ENCODE results near the gene RNF115. TPM values are rescaled to one million over a fixed set of nuclear protein-coding genes. Genes with fewer than 3 reads are reported as not detected.

Gene RNF115
- polyA plus RNA-seq, 1 donor from 2014 or later, result 22.3 TPM

DNA sequence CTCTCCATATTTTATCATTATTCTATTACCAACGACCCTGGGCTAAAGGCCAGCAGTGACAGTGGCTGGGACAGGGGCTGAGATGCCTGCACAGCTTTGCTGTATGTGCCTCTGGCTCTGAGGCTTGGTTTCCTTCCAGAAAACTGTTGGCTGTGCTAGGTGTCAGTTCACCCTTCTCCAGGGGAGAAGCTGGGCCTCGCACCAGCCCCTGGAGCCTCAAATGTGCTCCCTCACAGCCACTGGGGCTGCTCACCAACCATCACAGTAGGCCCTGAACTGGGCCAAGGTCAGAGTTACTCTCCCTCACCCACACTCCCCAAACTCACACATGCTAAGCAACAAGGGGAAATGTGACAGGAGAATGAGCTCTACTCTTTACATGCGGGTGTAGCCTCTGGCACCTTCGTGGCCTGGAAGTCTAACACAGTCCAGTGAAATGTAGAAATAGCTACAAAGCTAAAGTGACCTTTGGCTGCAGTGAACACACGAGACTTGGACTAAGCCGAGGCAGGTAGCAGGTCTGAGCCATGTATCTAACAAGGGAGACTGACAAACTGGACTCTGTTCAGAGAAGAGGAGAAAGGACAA, 109.3 kb downstream of the RNF115 start:
- Histone ChIP-seq H2AFZ (ENCODE audit: low read depth, low read length) (no peak overlapping the region), H4K20me1 (ENCODE audit: insufficient read depth) (no peaks in the 10 kb centered on the region), H3K4me3 (ENCODE audit: low read length) (no peak overlapping the region), H3K4me2 (ENCODE audit: low read length) (no peak overlapping the region), H3K9me2 (ENCODE audit: insufficient read depth, low read length) (no peaks in the 10 kb centered on the region), H3K36me3 (ENCODE audit: insufficient read depth, low read length) (no peaks in the 10 kb centered on the region), H3K27me3 (ENCODE audit: insufficient read depth, low read depth, low read length) (no peaks in the 10 kb centered on the region), H3F3A (ENCODE audit: insufficient read depth, low read length, poor library complexity, severe bottlenecking) (no peaks in the 10 kb centered on the region), H3K9ac (ENCODE audit: low read length) (no peak overlapping the region), H3K79me2 (replicated peaks; ENCODE audit: insufficient read depth, low read length) (no peaks in the 10 kb centered on the region), H3K9me3 (ENCODE audit: low read length) (no peaks in the 10 kb centered on the region), H3K27ac (ENCODE audit: low read length) (no peak overlapping the region)
- no peak for TF ChIP-seq MXI1 (conservative IDR thresholded peaks at IDR 0.05; ENCODE audit: poor library complexity, severe bottlenecking)
- TF ChIP-seq TAF1 (IDR thresholded peaks at IDR 0.05; ENCODE audit: low read depth), result no peak
- TF ChIP-seq SMC3 (conservative IDR thresholded peaks at IDR 0.05; ENCODE audit: poor library complexity), result no peak
- TF ChIP-seq RAD21 (conservative IDR thresholded peaks at IDR 0.05), result no peak
- TF ChIP-seq EP300 (conservative IDR thresholded peaks at IDR 0.05; ENCODE audit: poor library complexity, severe bottlenecking), result no peak
- no peak for TF ChIP-seq POLR2AphosphoS5 (IDR thresholded peaks at IDR 0.05)
- TF ChIP-seq, protein P1, sequence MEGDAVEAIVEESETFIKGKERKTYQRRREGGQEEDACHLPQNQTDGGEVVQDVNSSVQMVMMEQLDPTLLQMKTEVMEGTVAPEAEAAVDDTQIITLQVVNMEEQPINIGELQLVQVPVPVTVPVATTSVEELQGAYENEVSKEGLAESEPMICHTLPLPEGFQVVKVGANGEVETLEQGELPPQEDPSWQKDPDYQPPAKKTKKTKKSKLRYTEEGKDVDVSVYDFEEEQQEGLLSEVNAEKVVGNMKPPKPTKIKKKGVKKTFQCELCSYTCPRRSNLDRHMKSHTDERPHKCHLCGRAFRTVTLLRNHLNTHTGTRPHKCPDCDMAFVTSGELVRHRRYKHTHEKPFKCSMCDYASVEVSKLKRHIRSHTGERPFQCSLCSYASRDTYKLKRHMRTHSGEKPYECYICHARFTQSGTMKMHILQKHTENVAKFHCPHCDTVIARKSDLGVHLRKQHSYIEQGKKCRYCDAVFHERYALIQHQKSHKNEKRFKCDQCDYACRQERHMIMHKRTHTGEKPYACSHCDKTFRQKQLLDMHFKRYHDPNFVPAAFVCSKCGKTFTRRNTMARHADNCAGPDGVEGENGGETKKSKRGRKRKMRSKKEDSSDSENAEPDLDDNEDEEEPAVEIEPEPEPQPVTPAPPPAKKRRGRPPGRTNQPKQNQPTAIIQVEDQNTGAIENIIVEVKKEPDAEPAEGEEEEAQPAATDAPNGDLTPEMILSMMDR (IDR thresholded peaks at IDR 0.05; ENCODE audit: poor library complexity, severe bottlenecking), result no peak
- no peak for TF ChIP-seq REST (IDR thresholded peaks at IDR 0.05; ENCODE audit: borderline replicate concordance)
- TF ChIP-seq EZH2 (IDR thresholded peaks at IDR 0.05; ENCODE audit: borderline replicate concordance, insufficient read depth, low read length, poor library complexity, severe bottlenecking), result no peak

- H3F3A ChIP-seq (ENCODE audit: insufficient read depth, low read length, poor library complexity, severe bottlenecking), result no peaks in the 10 kb centered on the region
- H2AFZ ChIP-seq (ENCODE audit: low read depth, low read length), result no peak overlapping the region
- H4K20me1 ChIP-seq (ENCODE audit: insufficient read depth), result no peaks in the 10 kb centered on the region
- no peak overlapping the region for H3K4me3 ChIP-seq (ENCODE audit: low read length)
- H3K9me3 ChIP-seq (ENCODE audit: low read length), result no peaks in the 10 kb centered on the region
- no peak overlapping the region for H3K9ac ChIP-seq (ENCODE audit: low read length)
- no peaks in the 10 kb centered on the region for H3K27me3 ChIP-seq (ENCODE audit: insufficient read depth, low read depth, low read length)
- H3K9me2 ChIP-seq (ENCODE audit: insufficient read depth, low read length), result no peaks in the 10 kb centered on the region
- H3K4me2 ChIP-seq (ENCODE audit: low read length), result no peak overlapping the region
- no peaks in the 10 kb centered on the region for H3K79me2 ChIP-seq (replicated peaks; ENCODE audit: insufficient read depth, low read length)
- TF ChIP-seq REST (IDR thresholded peaks at IDR 0.05; ENCODE audit: borderline replicate concordance) (no peak), SMC3 (conservative IDR thresholded peaks at IDR 0.05; ENCODE audit: poor library complexity) (no peak), EP300 (conservative IDR thresholded peaks at IDR 0.05; ENCODE audit: poor library complexity, severe bottlenecking) (no peak), TAF1 (IDR thresholded peaks at IDR 0.05; ENCODE audit: low read depth) (no peak), RAD21 (conservative IDR thresholded peaks at IDR 0.05) (no peak), EZH2 (IDR thresholded peaks at IDR 0.05; ENCODE audit: borderline replicate concordance, insufficient read depth, low read length, poor library complexity, severe bottlenecking) (no peak), POLR2AphosphoS5 (IDR thresholded peaks at IDR 0.05) (no peak), MXI1 (conservative IDR thresholded peaks at IDR 0.05; ENCODE audit: poor library complexity, severe bottlenecking) (no peak)
- TF ChIP-seq, protein P1 (IDR thresholded peaks at IDR 0.05; ENCODE audit: poor library complexity, severe bottlenecking), result no peak
- H3K36me3 ChIP-seq (ENCODE audit: insufficient read depth, low read length), result no peaks in the 10 kb centered on the region
- H3K27ac ChIP-seq (ENCODE audit: low read length), result no peak overlapping the region
These were observed 112.7 kb downstream of the RNF115 start for GRCh38 chr1:145711213-145711651.

Data from neural cell (in vitro differentiated cells).